GM23338 (cell line): ENCODE data around the gene OPRL1. TPM values are rescaled to one million over a fixed set of nuclear protein-coding genes. Genes with fewer than 3 reads are reported as not detected.

Experiments used
- ATAC-seq: fragments of 200-7000 bp; cut with Tn5 transposase; 3 replicates; pipeline ENCODE4 v1.9.1; 2020
- DNase-seq: peaks from one replicate; pipeline ENCODE4 v3.0.0-alpha.2; 2015; ENCODE audit warnings: low spot score
- H2AFZ ChIP-seq: fragments of 200-600 bp; sonication (generic); 2 replicates; pipeline ENCODE4 v1.8.0; 2016; ENCODE audit warnings: antibody characterized with exemption, mild to moderate bottlenecking, moderate library complexity
- H3F3A ChIP-seq: fragments of 200-600 bp; sonication (generic); replicated peaks from 2 replicates; pipeline ENCODE4 v1.8.0; 2017; ENCODE audit warnings: antibody characterized with exemption, mixed run types, low read depth
- H3K27ac ChIP-seq: fragments of 200-600 bp; sonication (generic); 2 replicates; pipeline ENCODE4 v1.6.1; 2016; ENCODE audit warnings: low read depth
- H3K27me3 ChIP-seq: fragments of 200-600 bp; sonication (generic); 2 replicates; pipeline ENCODE4 v1.8.0; 2016; ENCODE audit warnings: mild to moderate bottlenecking, mixed run types, moderate library complexity; ENCODE audit not compliant: insufficient read depth
- H3K36me3 ChIP-seq: fragments of 200-600 bp; sonication (generic); 2 replicates; pipeline ENCODE4 v1.8.0; 2016; ENCODE audit warnings: mild to moderate bottlenecking; ENCODE audit not compliant: insufficient read depth
- H3K4me1 ChIP-seq: fragments of 200-600 bp; sonication (generic); 2 replicates; pipeline ENCODE4 v1.8.0; 2016; ENCODE audit warnings: mild to moderate bottlenecking, moderate library complexity; ENCODE audit not compliant: insufficient read depth
- H3K4me2 ChIP-seq: fragments of 200-600 bp; sonication (generic); 2 replicates; pipeline ENCODE4 v1.7.1; 2017; ENCODE audit warnings: mixed run types
- H3K4me3 ChIP-seq: fragments of 200-600 bp; sonication (generic); 2 replicates; pipeline ENCODE4 v1.6.1; 2016; ENCODE audit warnings: mixed run types
- H3K79me2 ChIP-seq: fragments of 200-600 bp; sonication (generic); replicated peaks from 2 replicates; pipeline ENCODE4 v1.8.0; 2017; ENCODE audit warnings: mild to moderate bottlenecking; ENCODE audit not compliant: insufficient read depth
- H3K9me2 ChIP-seq: fragments of 200-600 bp; sonication (generic); 2 replicates; pipeline ENCODE4 v1.8.0; 2017; ENCODE audit not compliant: insufficient read depth
- H4K20me1 ChIP-seq: fragments of 200-600 bp; sonication (generic); replicated peaks from 2 replicates; pipeline ENCODE4 v1.8.0; 2017; ENCODE audit warnings: mild to moderate bottlenecking; ENCODE audit not compliant: insufficient read depth
- H3K27ac Mint-ChIP-seq: 2 replicates; pipeline ENCODE4 v1.8.0; 2020; ENCODE audit warnings: inconsistent platforms, mild to moderate bottlenecking, moderate library complexity, mixed read lengths
- H3K27me3 Mint-ChIP-seq: 3 replicates; pipeline ENCODE4 v1.8.0; 2022; ENCODE audit warnings: low read depth, mild to moderate bottlenecking, moderate library complexity, mixed read lengths, inconsistent platforms; ENCODE audit not compliant: insufficient read depth, poor library complexity
- H3K36me3 Mint-ChIP-seq: 3 replicates; pipeline ENCODE4 v1.8.0; 2021; ENCODE audit warnings: low read depth, mild to moderate bottlenecking, inconsistent platforms, moderate library complexity, mixed read lengths
- H3K4me1 Mint-ChIP-seq: 3 replicates; pipeline ENCODE4 v1.8.0; 2020; ENCODE audit warnings: mild to moderate bottlenecking, inconsistent platforms, mixed read lengths
- H3K4me3 Mint-ChIP-seq: 3 replicates; pipeline ENCODE4 v1.8.0; 2021; ENCODE audit warnings: moderate library complexity, mild to moderate bottlenecking, inconsistent platforms, mixed read lengths
- H3K9me3 Mint-ChIP-seq: 3 replicates; pipeline ENCODE4 v1.8.0; 2020; ENCODE audit warnings: moderate library complexity, mild to moderate bottlenecking, inconsistent platforms, mixed read lengths
- EZH2 ChIP-seq: fragments of 200-600 bp; sonication (generic); IDR thresholded peaks from one replicate; pipeline ENCODE4 v1.8.0; 2017; ENCODE audit warnings: antibody characterized with exemption, mild to moderate bottlenecking, low read depth; ENCODE audit not compliant: unreplicated experiment
- EZH2phosphoT487 ChIP-seq: fragments of 200-600 bp; sonication (generic); IDR thresholded peaks from one replicate; pipeline ENCODE4 v1.8.1; 2018; ENCODE audit warnings: antibody characterized with exemption; ENCODE audit not compliant: unreplicated experiment
- POLR2AphosphoS5 ChIP-seq: IDR thresholded peaks from 2 replicates; pipeline ENCODE4 v1.6.1; 2016; ENCODE audit warnings: antibody characterized with exemption, low read depth
- REST ChIP-seq: IDR thresholded peaks from one replicate; pipeline ENCODE4 v1.6.1; 2018; ENCODE audit warnings: antibody characterized with exemption; ENCODE audit not compliant: unreplicated experiment
- STAT1 ChIP-seq: IDR thresholded peaks from one replicate; pipeline ENCODE4 v1.6.1; 2016; ENCODE audit warnings: antibody characterized with exemption; ENCODE audit not compliant: unreplicated experiment
- ZNF114 ChIP-seq: fragments of 250-450 bp; sonication (Bioruptor Pico); IDR thresholded peaks from 2 replicates; pipeline ENCODE4 v1.5.0; 2020; ENCODE audit warnings: mild to moderate bottlenecking, moderate library complexity
- ZNF331 ChIP-seq: fragments of 250-450 bp; sonication (Bioruptor Pico); IDR thresholded peaks from 2 replicates; pipeline ENCODE4 v1.5.0; 2020; ENCODE audit warnings: low read depth, mild to moderate bottlenecking, moderate library complexity
- polyA plus RNA-seq: library from polyadenylated mRNA; unstranded; fragments of >200 nt; fragmentation: Nextera tagmentation; extraction: Ambion mirVana; gene quantifications from 2 replicates; pipeline ENCODE4 v1.2.1, GENCODE V29; 2016
- total RNA-seq: library from RNA; depleted of rRNA; stranded (reverse); fragments of >200 nt; shearing (Covaris generic); gene quantifications from 2 replicates; pipeline ENCODE4 v1.2.3, GENCODE V29; 2014
- TF ChIP-seq, protein P1 (sequence below), 2 experiments: fragments of 200-600 bp in 1 of 2; sonication (generic) in 1 of 2; conservative IDR thresholded peaks; 2 replicates each; pipeline versions ENCODE4 v1.5.1 to v1.6.1; 2016 to 2017; ENCODE audit warnings: antibody characterized with exemption in 2 of 2, low read depth in 2 of 2, mild to moderate bottlenecking in 2 of 2, moderate library complexity in 1 of 2
- TF ChIP-seq, protein P2 (sequence below): fragments of 250-450 bp; sonication (Bioruptor Pico); IDR thresholded peaks from 2 replicates; pipeline ENCODE4 v1.5.0; 2020; ENCODE audit warnings: mild to moderate bottlenecking, moderate library complexity

Gene OPRL1
- total and polyA plus RNA-seq, 2 experiments from 2014 or later, result 0.27 to 1.1 TPM

DNA sequence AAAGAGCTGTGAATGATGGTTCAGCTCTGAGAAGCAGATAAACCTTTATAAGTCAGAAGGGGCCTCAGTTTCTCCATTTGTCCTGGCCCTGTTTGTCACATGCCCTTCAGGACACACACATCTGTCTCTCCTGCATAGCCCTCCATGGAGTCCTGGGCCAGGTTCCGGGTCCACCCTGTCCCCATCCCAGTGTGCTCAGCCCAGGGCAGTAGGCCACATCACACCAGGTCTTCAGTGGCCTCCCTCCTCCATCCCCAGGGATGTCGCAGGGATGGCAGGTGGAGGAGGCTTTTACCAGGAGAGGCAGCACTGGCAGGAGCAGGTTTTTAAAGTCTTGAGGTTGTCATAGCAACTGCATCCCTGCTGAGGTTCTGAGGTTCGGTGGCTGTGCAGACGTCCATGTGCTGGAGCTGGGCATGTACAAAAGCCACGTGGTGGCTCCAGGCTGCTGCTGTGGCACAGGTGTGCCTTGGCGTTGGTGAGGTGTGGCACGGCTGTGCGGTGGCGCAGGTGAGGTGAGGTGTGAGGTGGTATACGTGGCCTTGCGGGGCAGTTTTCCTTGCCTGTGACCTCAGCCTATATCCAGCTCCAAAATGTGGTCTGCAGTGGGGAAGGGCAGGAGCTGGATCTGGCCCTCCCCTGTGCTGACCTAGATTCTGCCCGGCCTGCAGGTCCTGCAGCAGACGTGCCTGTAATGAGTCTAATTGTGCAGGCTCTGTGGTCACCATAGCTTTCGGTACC, 35.5 kb downstream of the OPRL1 start:
- DNase-seq, result peak; percentile 2
- H4K20me1 ChIP-seq, result no peaks in the 10 kb centered on the region
- no peak overlapping the region for H3K27ac ChIP-seq
- no peaks in the 10 kb centered on the region for H3F3A ChIP-seq
- no peak overlapping the region for H2AFZ ChIP-seq
- no peaks in the 10 kb centered on the region for H3K9me3 Mint-ChIP-seq
- H3K27me3 ChIP-seq, result no peaks in the 10 kb centered on the region
- ATAC-seq, result no peak
- peaks cover 10% of the 10 kb centered on the region for H3K27me3 Mint-ChIP-seq
- no peaks in the 10 kb centered on the region for H3K9me2 ChIP-seq
- no peak overlapping the region for H3K4me3 ChIP-seq
- H3K4me3 Mint-ChIP-seq, result no peak overlapping the region
- H3K4me1 Mint-ChIP-seq, result peaks cover 4% of the 10 kb centered on the region; the same call in 2 of the 3 replicates
- no peaks in the 10 kb centered on the region for H3K36me3 ChIP-seq
- TF ChIP-seq POLR2AphosphoS5 (no peak), ZNF114 (CRISPR knock-in tag) (no peak), EZH2 (no peak), ZNF331 (CRISPR knock-in tag) (no peak)
- H3K4me1 ChIP-seq, result no peaks in the 10 kb centered on the region; the same call in 1 of the 2 replicates
- H3K36me3 Mint-ChIP-seq, result no peaks in the 10 kb centered on the region
- H3K79me2 ChIP-seq, result no peaks in the 10 kb centered on the region
- H3K27ac Mint-ChIP-seq, result no peak overlapping the region
- no peak overlapping the region for H3K4me2 ChIP-seq

- Histone ChIP-seq H3K36me3 (no peaks in the 10 kb centered on the region), H3F3A (no peaks in the 10 kb centered on the region), H3K79me2 (no peaks in the 10 kb centered on the region), H2AFZ (no peak overlapping the region), H4K20me1 (no peaks in the 10 kb centered on the region), H3K4me2 (no peak overlapping the region), H3K9me2 (no peaks in the 10 kb centered on the region), H3K27me3 (no peaks in the 10 kb centered on the region), H3K4me3 (no peak overlapping the region), H3K4me1 (no peaks in the 10 kb centered on the region; the same call in 1 of the 2 replicates), H3K27ac (no peak overlapping the region)
- ATAC-seq, result no peak
- H3K27ac Mint-ChIP-seq, result no peak overlapping the region
- peaks cover 14% of the 10 kb centered on the region for H3K27me3 Mint-ChIP-seq
- peak; percentile 0 for DNase-seq
- no peaks in the 10 kb centered on the region for H3K36me3 Mint-ChIP-seq
- H3K4me1 Mint-ChIP-seq, result peaks cover 4% of the 10 kb centered on the region; the same call in 2 of the 3 replicates
- H3K9me3 Mint-ChIP-seq, result no peaks in the 10 kb centered on the region
- no peak overlapping the region for H3K4me3 Mint-ChIP-seq
- no peak for TF ChIP-seq EZH2phosphoT487
- TF ChIP-seq REST, result no peak
- TF ChIP-seq, protein P1, sequence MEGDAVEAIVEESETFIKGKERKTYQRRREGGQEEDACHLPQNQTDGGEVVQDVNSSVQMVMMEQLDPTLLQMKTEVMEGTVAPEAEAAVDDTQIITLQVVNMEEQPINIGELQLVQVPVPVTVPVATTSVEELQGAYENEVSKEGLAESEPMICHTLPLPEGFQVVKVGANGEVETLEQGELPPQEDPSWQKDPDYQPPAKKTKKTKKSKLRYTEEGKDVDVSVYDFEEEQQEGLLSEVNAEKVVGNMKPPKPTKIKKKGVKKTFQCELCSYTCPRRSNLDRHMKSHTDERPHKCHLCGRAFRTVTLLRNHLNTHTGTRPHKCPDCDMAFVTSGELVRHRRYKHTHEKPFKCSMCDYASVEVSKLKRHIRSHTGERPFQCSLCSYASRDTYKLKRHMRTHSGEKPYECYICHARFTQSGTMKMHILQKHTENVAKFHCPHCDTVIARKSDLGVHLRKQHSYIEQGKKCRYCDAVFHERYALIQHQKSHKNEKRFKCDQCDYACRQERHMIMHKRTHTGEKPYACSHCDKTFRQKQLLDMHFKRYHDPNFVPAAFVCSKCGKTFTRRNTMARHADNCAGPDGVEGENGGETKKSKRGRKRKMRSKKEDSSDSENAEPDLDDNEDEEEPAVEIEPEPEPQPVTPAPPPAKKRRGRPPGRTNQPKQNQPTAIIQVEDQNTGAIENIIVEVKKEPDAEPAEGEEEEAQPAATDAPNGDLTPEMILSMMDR (conservative IDR thresholded peaks at IDR 0.05; ENCODE audit: low read depth in 2 of 2), result no peak
- TF ChIP-seq, protein P2, sequence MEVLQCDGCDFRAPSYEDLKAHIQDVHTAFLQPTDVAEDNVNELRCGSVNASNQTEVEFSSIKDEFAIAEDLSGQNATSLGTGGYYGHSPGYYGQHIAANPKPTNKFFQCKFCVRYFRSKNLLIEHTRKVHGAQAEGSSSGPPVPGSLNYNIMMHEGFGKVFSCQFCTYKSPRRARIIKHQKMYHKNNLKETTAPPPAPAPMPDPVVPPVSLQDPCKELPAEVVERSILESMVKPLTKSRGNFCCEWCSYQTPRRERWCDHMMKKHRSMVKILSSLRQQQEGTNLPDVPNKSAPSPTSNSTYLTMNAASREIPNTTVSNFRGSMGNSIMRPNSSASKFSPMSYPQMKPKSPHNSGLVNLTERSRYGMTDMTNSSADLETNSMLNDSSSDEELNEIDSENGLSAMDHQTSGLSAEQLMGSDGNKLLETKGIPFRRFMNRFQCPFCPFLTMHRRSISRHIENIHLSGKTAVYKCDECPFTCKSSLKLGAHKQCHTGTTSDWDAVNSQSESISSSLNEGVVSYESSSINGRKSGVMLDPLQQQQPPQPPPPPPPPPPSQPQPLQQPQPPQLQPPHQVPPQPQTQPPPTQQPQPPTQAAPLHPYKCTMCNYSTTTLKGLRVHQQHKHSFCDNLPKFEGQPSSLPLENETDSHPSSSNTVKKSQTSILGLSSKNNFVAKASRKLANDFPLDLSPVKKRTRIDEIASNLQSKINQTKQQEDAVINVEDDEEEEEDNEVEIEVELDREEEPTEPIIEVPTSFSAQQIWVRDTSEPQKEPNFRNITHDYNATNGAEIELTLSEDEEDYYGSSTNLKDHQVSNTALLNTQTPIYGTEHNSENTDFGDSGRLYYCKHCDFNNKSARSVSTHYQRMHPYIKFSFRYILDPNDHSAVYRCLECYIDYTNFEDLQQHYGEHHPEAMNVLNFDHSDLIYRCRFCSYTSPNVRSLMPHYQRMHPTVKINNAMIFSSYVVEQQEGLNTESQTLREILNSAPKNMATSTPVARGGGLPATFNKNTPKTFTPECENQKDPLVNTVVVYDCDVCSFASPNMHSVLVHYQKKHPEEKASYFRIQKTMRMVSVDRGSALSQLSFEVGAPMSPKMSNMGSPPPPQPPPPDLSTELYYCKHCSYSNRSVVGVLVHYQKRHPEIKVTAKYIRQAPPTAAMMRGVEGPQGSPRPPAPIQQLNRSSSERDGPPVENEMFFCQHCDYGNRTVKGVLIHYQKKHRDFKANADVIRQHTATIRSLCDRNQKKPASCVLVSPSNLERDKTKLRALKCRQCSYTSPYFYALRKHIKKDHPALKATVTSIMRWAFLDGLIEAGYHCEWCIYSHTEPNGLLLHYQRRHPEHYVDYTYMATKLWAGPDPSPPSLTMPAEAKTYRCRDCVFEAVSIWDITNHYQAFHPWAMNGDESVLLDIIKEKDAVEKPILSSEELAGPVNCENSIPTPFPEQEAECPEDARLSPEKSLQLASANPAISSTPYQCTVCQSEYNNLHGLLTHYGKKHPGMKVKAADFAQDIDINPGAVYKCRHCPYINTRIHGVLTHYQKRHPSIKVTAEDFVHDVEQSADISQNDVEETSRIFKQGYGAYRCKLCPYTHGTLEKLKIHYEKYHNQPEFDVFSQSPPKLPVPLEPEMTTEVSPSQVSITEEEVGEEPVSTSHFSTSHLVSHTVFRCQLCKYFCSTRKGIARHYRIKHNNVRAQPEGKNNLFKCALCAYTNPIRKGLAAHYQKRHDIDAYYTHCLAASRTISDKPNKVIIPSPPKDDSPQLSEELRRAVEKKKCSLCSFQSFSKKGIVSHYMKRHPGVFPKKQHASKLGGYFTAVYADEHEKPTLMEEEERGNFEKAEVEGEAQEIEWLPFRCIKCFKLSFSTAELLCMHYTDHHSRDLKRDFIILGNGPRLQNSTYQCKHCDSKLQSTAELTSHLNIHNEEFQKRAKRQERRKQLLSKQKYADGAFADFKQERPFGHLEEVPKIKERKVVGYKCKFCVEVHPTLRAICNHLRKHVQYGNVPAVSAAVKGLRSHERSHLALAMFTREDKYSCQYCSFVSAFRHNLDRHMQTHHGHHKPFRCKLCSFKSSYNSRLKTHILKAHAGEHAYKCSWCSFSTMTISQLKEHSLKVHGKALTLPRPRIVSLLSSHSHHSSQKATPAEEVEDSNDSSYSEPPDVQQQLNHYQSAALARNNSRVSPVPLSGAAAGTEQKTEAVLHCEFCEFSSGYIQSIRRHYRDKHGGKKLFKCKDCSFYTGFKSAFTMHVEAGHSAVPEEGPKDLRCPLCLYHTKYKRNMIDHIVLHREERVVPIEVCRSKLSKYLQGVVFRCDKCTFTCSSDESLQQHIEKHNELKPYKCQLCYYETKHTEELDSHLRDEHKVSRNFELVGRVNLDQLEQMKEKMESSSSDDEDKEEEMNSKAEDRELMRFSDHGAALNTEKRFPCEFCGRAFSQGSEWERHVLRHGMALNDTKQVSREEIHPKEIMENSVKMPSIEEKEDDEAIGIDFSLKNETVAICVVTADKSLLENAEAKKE (CRISPR knock-in tag), result no peak
- no peak for TF ChIP-seq ZNF331 (CRISPR knock-in tag)
- no peak for TF ChIP-seq POLR2AphosphoS5
- no peak for TF ChIP-seq STAT1
These were observed 36.1 kb downstream of the OPRL1 start for GRCh38 chr20:64116016-64116415.
